Liver (tissue), 9 donors: ENCODE data around the gene PDE4D. TPM values are rescaled to one million over a fixed set of nuclear protein-coding genes. Genes with fewer than 3 reads are reported as not detected.

Experiments used
- DNase-seq: peaks from one replicate; pipeline ENCODE4 v3.0.0-alpha.2; 2017; ENCODE audit warnings: low spot score
- H3K27ac ChIP-seq, 2 donors: one replicate each; pipeline ENCODE4 v1.7.0; 2013; ENCODE audit warnings: inconsistent platforms in 2 of 2, low read length in 2 of 2, control low read depth in 1 of 2, low read depth in 1 of 2, mild to moderate bottlenecking in 1 of 2
- H3K27me3 ChIP-seq, 4 donors: one replicate each; pipeline versions ENCODE4 v1.6.1 to v1.7.0; 2013; ENCODE audit warnings: low read length in 3 of 4, inconsistent platforms in 1 of 4, mild to moderate bottlenecking in 1 of 4, moderate library complexity in 1 of 4; ENCODE audit not compliant: control insufficient read depth in 4 of 4, insufficient read depth in 4 of 4
- H3K36me3 ChIP-seq, 4 donors: one replicate each; pipeline versions ENCODE4 v1.6.1 to v1.7.0; 2013; ENCODE audit warnings: low read length in 3 of 4, mild to moderate bottlenecking in 3 of 4, low read depth in 1 of 4, moderate library complexity in 1 of 4; ENCODE audit not compliant: control insufficient read depth in 4 of 4, insufficient read depth in 3 of 4
- H3K4me1 ChIP-seq, 4 donors: one replicate each; pipeline versions ENCODE4 v1.6.1 to v1.7.0; 2013; ENCODE audit warnings: low read length in 3 of 4, mild to moderate bottlenecking in 3 of 4, moderate library complexity in 1 of 4; ENCODE audit not compliant: control insufficient read depth in 4 of 4, insufficient read depth in 4 of 4
- H3K4me3 ChIP-seq, 3 donors: one replicate each; pipeline versions ENCODE4 v1.6.1 to v1.7.0; 2013; ENCODE audit warnings: low read length in 3 of 3, control low read depth in 1 of 3, low read depth in 1 of 3, mild to moderate bottlenecking in 1 of 3
- H3K9ac ChIP-seq, 2 donors: one replicate each; pipeline ENCODE4 v1.7.0; 2013; ENCODE audit warnings: low read length in 2 of 2, mild to moderate bottlenecking in 2 of 2, moderate library complexity in 2 of 2, control low read depth in 1 of 2, low read depth in 1 of 2
- H3K9me3 ChIP-seq, 4 donors: one replicate each; pipeline versions ENCODE4 v1.6.1 to v1.7.0; 2013; ENCODE audit warnings: low read length in 3 of 4; ENCODE audit not compliant: control insufficient read depth in 4 of 4
- EGR1 ChIP-seq, 2 donors: IDR thresholded peaks; 2 replicates each; pipeline ENCODE4 v1.6.1; 2016 to 2018; ENCODE audit warnings: antibody characterized with exemption in 2 of 2, low read depth in 2 of 2
- GABPA ChIP-seq, 2 donors: IDR thresholded peaks in 1 of 2; conservative IDR thresholded peaks in 1 of 2; 2 replicates each; pipeline ENCODE4 v1.6.1; 2016; ENCODE audit warnings: antibody characterized with exemption in 2 of 2, mild to moderate bottlenecking in 1 of 2, moderate library complexity in 1 of 2
- HNF4A ChIP-seq, 2 donors: conservative IDR thresholded peaks; 2 replicates each; pipeline ENCODE4 v1.6.1; 2016; ENCODE audit warnings: antibody characterized with exemption in 2 of 2, mild to moderate bottlenecking in 2 of 2
- HNF4G ChIP-seq: IDR thresholded peaks from 2 replicates; pipeline ENCODE4 v1.6.1; 2016; ENCODE audit warnings: antibody characterized with exemption
- JUND ChIP-seq, 2 donors: IDR thresholded peaks; 2 replicates each; pipeline ENCODE4 v1.6.1; 2016; ENCODE audit warnings: antibody characterized with exemption in 2 of 2
- RAD21 ChIP-seq, 2 donors: IDR thresholded peaks; 2 replicates each; pipeline ENCODE4 v1.6.1; 2016; ENCODE audit warnings: antibody characterized with exemption in 2 of 2, mild to moderate bottlenecking in 2 of 2
- TAF1 ChIP-seq: conservative IDR thresholded peaks from 2 replicates; pipeline ENCODE4 v1.6.1; 2016; ENCODE audit warnings: antibody characterized with exemption, mild to moderate bottlenecking
- YY1 ChIP-seq: IDR thresholded peaks from 2 replicates; pipeline ENCODE4 v1.6.1; 2016; ENCODE audit warnings: antibody characterized with exemption, mild to moderate bottlenecking
- WGBS: extraction: QIAGEN DNeasy Blood & Tissue Kit; methylation state at CpG from one replicate; pipeline ENCODE4 v1.1.7; 2013; 5-methylcytosine and 5-hydroxymethylcytosine counted together
- polyA plus RNA-seq, 2 donors: library from polyadenylated mRNA; stranded (reverse) in 1 of 2; unstranded in 1 of 2; fragments of 200-250 nt in 1 of 2; fragments of >200 nt in 1 of 2; fragmentation: Nextera tagmentation in 1 of 2; extraction: Ambion mirVana in 1 of 2; gene quantifications; one replicate each; pipeline versions ENCODE4 v1.2.1 to v1.2.3, GENCODE V29; 2013 to 2015
- total RNA-seq, 2 donors: library from RNA; depleted of rRNA; stranded (reverse); fragments of >200 nt; gene quantifications; one replicate each; pipeline ENCODE4 v1.2.3, GENCODE V29; 2014
- TF ChIP-seq, protein P1 (sequence below): IDR thresholded peaks from 2 replicates; pipeline ENCODE4 v1.6.1; 2016; ENCODE audit warnings: antibody characterized with exemption
- TF ChIP-seq, protein P2 (sequence below): IDR thresholded peaks from 2 replicates; pipeline ENCODE4 v1.6.1; 2016; ENCODE audit warnings: antibody characterized with exemption, mild to moderate bottlenecking
- TF ChIP-seq, protein P3 (sequence below): IDR thresholded peaks from 2 replicates; pipeline ENCODE4 v1.6.1; 2016; ENCODE audit warnings: antibody characterized with exemption
- TF ChIP-seq, protein P4 (sequence below): IDR thresholded peaks from 2 replicates; pipeline ENCODE4 v1.6.1; 2016; ENCODE audit warnings: antibody characterized with exemption
- donor health status: healthy.
- donor health status: healthy.
- donor health status: healthy.
- donor health status: healthy.
- donor health status: healthy.

PDE4D gene
- total RNA-seq: 10 to 100 TPM in 1 of 2 donors, 1 to 10 TPM in 1; 8.1 to 11.9 TPM
- 1 to 10 TPM in 1 of 2 donors, under 1 TPM in 1; 0.67 to 5.0 TPM for polyA plus RNA-seq

DNA sequence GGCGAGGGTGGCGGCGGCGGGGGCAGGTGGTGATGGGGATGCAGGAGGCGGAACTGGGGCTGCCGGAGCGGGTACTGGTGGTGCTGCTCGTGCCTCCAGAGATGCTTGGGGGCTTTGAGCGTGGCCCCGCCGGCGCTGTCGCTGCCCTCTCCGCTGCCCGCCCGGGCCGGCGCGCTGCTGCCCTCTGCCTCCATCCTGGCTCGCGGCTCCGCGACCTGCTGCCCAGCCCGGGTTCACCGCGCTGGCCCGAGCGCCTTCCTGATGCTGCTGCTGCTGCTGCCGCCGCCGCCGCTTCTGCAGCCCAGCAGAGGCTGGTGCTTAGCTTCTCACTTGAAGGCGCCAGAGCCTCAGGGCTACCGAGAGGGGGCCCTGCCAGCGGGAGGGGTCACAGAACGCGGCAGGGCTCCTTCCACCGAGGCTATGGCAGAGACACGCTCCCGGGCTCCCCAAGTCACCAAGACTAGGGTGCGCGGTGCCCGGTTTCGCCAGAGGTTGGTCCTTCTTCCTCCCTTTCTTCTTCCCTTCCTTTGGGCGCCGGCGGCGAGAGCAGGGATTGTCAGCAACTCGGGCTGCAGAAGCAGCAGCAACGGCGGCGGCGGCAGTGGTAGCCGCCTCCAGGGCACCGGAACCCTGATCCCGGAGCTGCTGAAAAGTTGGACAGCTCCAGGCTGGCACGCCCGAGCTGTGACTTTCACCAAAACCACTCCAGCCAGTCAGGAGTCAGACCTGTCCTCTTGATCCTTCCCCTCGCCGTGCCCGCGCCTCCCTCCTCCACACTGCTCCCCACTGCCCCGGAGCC, at the start of gene PDE4D:
PDE4D (minus strand) TSS at position 298 of the 799 bp plus-strand sequence.
- Histone ChIP-seq H3K27me3 (peaks cover 0 to 7% (median 2%) of the 10 kb centered on the region in 4 donors), H3K4me1 (peaks cover 0 to 3% (median 1%) of the 10 kb centered on the region in 4 donors), H3K36me3 (no peaks in the 10 kb centered on the region), H3K27ac (no peak within 1 kb of the TSS), H3K9ac (no peak within 1 kb of the TSS), H3K9me3 (no peaks in the 10 kb centered on the region), H3K4me3 (peak within 1 kb of the TSS in 1 of 3 donors; percentile 3)
- WGBS: 4% methylated on average over 63 of the region's 63 CpGs
- TF ChIP-seq TAF1 (no peak), JUND (IDR thresholded peaks at IDR 0.05) (no peak)
- TF ChIP-seq, protein P1, sequence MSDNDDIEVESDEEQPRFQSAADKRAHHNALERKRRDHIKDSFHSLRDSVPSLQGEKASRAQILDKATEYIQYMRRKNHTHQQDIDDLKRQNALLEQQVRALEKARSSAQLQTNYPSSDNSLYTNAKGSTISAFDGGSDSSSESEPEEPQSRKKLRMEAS: no peak
- TF ChIP-seq, protein P2, sequence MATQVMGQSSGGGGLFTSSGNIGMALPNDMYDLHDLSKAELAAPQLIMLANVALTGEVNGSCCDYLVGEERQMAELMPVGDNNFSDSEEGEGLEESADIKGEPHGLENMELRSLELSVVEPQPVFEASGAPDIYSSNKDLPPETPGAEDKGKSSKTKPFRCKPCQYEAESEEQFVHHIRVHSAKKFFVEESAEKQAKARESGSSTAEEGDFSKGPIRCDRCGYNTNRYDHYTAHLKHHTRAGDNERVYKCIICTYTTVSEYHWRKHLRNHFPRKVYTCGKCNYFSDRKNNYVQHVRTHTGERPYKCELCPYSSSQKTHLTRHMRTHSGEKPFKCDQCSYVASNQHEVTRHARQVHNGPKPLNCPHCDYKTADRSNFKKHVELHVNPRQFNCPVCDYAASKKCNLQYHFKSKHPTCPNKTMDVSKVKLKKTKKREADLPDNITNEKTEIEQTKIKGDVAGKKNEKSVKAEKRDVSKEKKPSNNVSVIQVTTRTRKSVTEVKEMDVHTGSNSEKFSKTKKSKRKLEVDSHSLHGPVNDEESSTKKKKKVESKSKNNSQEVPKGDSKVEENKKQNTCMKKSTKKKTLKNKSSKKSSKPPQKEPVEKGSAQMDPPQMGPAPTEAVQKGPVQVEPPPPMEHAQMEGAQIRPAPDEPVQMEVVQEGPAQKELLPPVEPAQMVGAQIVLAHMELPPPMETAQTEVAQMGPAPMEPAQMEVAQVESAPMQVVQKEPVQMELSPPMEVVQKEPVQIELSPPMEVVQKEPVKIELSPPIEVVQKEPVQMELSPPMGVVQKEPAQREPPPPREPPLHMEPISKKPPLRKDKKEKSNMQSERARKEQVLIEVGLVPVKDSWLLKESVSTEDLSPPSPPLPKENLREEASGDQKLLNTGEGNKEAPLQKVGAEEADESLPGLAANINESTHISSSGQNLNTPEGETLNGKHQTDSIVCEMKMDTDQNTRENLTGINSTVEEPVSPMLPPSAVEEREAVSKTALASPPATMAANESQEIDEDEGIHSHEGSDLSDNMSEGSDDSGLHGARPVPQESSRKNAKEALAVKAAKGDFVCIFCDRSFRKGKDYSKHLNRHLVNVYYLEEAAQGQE: peak; percentile 98
- peak; percentile 53 for DNase-seq

DNA sequence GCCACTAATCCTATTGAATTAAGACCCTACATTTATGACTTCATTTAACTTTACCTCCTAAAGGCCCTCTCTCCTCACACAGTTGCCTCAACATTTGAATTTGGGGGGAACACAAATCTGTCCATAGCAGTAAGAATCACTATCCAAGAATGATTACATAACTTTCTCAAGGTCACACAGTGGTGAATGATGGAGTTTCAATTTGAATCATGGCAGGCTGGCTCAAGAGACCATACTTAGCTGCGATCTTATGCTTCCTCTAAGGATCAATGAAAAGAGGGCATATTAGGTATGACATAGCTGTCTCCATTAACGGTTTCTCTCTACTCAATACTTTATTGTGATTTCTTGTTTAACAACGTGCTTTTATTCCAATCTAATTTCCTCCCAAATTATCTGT, 44.1 kb upstream of the PDE4D start:
- no peaks in the 10 kb centered on the region for H3K36me3 ChIP-seq

More for the DNA sequence above, 44.1 kb upstream of the PDE4D start:
- Histone ChIP-seq H3K9ac (no peak overlapping the region), H3K27ac (no peak overlapping the region), H3K9me3 (peaks cover 0 to 2% (median 0%) of the 10 kb centered on the region in 4 donors), H3K4me1 (no peaks in the 10 kb centered on the region), H3K4me3 (no peak overlapping the region), H3K27me3 (no peaks in the 10 kb centered on the region)
- WGBS: 83% methylated on average over 3 of the region's 3 CpGs
- TF ChIP-seq, protein P3, sequence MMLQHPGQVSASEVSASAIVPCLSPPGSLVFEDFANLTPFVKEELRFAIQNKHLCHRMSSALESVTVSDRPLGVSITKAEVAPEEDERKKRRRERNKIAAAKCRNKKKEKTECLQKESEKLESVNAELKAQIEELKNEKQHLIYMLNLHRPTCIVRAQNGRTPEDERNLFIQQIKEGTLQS: no peak
- no peak for TF ChIP-seq RAD21 (IDR thresholded peaks at IDR 0.05)
- TF ChIP-seq YY1: no peak
- TF ChIP-seq HNF4A (conservative IDR thresholded peaks at IDR 0.05): no peak
- TF ChIP-seq, protein P2: no peak
- TF ChIP-seq JUND (IDR thresholded peaks at IDR 0.05): no peak
- TF ChIP-seq, protein P4, sequence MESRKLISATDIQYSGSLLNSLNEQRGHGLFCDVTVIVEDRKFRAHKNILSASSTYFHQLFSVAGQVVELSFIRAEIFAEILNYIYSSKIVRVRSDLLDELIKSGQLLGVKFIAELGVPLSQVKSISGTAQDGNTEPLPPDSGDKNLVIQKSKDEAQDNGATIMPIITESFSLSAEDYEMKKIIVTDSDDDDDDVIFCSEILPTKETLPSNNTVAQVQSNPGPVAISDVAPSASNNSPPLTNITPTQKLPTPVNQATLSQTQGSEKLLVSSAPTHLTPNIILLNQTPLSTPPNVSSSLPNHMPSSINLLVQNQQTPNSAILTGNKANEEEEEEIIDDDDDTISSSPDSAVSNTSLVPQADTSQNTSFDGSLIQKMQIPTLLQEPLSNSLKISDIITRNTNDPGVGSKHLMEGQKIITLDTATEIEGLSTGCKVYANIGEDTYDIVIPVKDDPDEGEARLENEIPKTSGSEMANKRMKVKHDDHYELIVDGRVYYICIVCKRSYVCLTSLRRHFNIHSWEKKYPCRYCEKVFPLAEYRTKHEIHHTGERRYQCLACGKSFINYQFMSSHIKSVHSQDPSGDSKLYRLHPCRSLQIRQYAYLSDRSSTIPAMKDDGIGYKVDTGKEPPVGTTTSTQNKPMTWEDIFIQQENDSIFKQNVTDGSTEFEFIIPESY: no peak
- TF ChIP-seq EGR1 (IDR thresholded peaks at IDR 0.05; ENCODE audit: low read depth in 2 of 2): no peak
- TF ChIP-seq HNF4G: no peak
- no peak for TF ChIP-seq GABPA (IDR thresholded peaks at IDR 0.05 in 1 of 2, conservative IDR thresholded peaks at IDR 0.05 in 1 of 2)
- DNase-seq: no peak
